GM18508 (cell line): ENCODE measurements around the gene SMIM44.

Source experiments
- ATAC-seq: cut with Tn5 transposase; IDR thresholded peaks from one replicate; pipeline ENCODE4 v1.9.1; 2021; ENCODE audit warnings: moderate number of reproducible peaks; ENCODE audit not compliant: insufficient read depth, unreplicated experiment

SMIM44 gene

GRCh38 chr19:3444695-3445234, 38.5 kb downstream of the SMIM44 start:
- no peak for ATAC-seq

- ATAC-seq, result no peak
Measured at GRCh38 chr19:3443840-3444694, 39.2 kb downstream of the SMIM44 start.

DNA sequence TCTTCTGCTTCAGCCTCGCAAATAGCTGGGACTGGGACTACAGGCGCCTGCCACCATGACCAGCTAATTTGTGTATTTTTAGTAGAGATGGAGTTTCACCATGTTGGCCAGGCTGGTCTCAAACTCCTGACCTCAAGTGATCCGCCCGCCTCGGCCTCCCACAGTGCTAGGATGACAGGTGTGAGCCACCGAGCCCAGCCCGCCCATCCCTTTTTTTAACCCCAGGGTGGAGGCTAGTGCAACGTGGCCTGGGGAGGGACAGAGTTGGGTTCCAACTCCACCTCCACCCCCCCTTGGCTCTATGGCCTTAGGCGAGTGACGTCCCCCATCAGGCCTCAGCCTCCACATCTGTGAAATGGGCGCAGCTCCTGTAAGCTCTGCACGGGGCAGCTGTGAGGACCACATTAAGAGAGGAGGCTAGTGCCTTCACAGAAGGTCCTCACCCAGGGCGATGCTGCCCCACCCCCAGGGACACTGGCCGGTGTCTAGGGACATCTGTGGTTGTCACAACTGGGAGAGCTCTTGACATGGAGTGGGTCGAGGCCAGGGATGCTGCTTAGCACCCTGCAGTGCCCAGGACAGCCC, 40.7 kb downstream of the SMIM44 start:
- no peak for ATAC-seq

GRCh38 chr19:3441986-3442329, 41.3 kb downstream of the SMIM44 start:
- ATAC-seq, result no peak

DNA sequence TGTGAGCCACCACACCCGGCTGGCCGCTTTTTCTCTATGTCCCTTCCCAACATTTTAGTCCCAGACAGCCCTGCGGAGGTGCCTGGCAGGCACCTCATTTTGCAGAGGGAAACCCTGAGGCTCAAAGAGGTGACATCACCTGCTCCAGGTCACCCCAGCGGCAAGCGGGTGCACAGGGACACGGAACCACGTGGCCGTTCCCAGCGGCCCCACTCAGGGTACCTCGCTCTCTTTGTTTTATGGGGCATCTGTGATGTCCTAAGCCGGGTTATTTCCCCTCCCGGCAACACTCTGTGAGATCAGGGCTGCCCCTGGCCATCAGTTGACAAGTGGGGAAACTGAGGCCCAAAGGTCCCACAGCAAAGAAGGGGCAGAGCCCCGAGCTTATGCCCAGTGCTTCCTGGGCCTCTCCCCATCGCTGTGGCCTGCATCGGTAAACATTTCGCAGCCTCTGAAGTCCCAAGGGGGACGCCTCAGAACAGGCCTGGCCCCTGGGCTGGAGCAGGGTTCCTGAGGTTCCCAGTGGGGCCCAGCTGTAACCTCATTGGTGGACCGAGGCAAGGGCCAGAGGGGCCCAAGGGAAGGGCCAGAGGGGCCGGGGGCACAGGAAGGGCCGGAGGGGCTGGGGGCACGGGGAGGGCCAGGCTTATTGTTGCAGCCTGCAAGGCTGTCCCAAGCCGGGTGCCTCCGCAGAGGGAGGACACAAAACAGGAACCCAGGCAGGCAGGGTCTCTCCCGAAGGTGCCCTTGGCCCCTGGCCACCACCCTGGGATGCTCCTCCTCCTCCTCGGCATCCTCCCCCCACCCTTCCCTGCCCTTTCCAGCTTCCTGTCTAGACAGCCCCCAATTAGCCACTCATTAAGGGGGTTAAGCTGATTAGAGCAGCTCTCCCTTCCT, 41.9 kb downstream of the SMIM44 start:
- ATAC-seq, result no peak

- no peak for ATAC-seq
Measured at GRCh38 chr19:3440082-3440481, 43.2 kb downstream of the SMIM44 start.

DNA sequence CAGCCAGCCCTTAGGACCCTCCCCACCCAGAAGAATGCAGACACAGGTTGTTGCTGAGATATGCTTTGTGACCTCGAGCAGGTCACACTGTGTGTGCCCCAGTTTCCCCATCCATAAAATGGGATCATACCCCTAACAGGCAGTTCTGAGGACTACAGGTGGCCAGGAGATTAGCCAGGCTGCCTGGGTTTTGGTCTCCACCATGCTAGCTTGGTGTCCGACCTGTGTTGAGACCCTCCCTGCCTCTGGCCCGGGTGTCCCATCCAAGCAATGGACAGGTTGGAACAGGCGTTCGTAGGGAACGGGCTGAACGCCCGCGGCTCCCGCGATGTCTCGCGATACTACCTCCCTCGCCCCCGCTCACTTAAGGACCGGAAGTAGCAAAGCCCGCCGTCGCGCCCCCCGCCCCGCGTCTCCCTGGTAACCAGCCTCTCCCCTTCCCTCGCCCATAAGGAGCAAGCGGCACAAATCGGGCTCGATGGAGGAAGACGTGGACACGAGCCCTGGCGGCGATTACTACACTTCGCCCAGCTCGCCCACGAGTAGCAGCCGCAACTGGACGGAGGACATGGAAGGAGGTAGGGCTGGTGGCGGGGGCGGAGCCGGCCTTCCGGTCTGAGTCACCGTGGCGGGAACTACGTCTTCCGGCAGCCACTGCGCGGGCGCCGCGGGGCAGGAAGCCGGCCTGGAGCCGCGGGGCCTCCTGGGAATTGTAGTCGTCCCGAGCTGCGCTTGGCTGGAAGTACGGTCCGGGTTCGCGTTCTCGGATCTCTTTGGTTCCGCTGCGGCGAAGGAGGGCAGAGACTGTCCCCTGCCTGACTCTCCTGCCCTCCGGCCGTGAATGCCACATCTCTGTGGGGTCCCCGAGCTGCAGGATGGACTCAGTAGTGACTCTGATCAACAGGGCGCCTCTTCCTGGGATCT, 48.3 kb downstream of the SMIM44 start:
- ATAC-seq, result peak; percentile 48

DNA sequence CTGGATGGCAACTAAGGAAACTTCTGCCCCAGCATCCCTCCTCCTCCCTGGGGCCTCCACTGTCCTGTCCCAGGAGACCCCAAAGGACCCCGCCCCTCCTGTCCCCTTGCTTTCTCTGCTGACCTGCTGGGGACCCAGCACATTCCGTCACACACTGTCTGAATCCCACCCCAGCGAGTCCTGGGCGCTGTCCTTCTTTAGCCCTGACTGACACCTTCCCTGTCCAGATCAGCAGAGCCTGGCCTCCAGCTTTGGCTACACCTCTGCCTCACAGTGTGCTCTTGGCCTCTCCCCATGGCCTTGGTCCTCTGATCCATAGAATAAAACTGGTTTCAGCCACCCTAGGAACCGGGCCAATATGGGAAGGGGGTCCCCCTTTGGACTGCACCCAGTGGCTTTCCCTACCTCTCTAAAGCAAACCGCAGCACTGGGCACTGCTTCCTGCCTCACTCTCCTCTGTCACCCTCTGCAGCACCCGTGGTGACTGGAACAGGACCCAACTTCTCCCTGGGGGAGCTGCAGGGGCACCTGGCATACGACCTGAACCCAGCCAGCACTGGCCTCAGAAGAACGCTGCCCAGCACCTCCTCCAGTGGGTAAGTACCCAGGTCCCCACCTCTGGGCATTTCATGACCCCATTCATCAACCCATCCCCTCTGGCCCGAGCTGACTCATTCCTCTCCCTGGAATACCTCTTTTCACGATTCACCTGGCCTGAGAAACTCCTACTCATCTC, 49.3 kb downstream of the SMIM44 start:
- ATAC-seq, result no peak

GRCh38 chr19:3433313-3433712, 49.9 kb downstream of the SMIM44 start:
- ATAC-seq, result no peak
